CD4-positive, alpha-beta T cell treated with Interleukin-21 for 1 hour (primary cell): ENCODE results near the gene BIN2.
A peak's percentile ranks its signal among the peaks of the same experiment; 100 is the strongest.

Experiments used
- DNase-seq: peaks from one replicate; pipeline ENCODE4 v3.0.0-alpha.2; 2020

BIN2 gene

GRCh38 chr12:51253276-51253675 lies 70.7 kb downstream of the BIN2 start:
- DNase-seq, result no peak

DNA sequence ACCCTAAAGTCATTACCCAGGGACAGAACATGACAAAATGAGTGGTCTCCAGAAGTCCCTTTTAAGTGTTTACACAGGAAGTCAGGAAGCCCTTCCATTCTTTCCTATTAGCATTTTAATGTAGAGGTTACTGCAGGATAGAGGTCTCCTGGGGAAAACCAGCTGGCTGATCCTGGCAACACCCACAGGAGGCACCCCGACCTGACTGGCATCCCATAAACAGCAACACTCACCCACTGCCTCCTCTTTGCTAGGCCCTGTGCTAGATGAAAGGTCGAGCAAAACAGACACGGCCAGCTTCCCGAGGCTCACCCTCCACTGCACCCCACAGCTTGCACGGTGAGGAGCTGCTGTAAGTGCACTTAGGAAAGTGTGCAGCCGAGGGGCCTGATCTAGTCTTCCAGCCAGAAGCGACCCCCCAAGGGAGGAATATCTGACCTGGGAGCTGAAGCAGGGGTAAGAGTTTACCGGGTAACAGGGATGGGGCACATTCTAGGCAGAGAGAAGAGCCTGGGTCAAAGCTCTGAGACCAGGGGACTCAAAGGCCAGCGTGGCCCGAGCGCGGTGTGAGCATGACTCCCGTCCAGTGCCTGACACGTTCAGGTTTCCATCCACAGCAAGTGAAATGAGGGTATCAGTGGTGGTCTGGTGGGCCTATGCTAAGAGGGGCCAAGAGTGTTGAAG lies 76.3 kb downstream of the BIN2 start:
- no peak for DNase-seq

DNA sequence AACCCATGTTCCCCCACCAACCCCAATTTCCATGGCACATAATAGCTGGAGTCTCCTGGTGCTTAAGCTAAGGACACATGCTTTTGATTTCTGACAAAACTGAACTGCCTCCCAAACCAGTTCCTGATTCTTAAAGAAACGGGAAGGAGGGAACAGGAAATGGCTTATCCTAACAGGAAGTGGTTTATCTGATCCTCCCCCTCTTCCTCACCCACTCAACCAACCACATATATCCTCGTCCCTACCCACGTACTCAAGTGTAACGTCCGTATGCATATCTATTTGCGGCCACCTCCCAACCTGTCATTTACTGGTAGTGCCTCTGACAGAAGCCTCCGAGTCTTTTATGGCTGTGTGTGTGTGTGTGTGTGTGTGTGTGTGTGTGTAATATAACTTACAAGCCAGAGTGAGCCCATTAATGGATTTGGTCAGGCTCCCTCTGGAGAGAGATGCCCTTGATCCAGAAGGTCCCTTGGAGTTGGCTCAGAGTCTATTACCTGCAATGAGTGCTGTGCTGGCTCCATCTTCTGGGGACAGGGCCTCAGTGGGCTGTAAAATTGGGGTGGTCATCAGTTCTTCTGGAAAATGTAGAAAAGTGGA lies 77.6 kb downstream of the BIN2 start:
- DNase-seq, result peak; percentile 82

- DNase-seq, result no peak
Measured at GRCh38 chr12:51245476-51246253, 78.3 kb downstream of the BIN2 start.

- DNase-seq, result peak; percentile 6
Measured at GRCh38 chr12:51244269-51244668, 79.7 kb downstream of the BIN2 start.

GRCh38 chr12:51242876-51243275 lies 81.1 kb downstream of the BIN2 start:
- peak; percentile 12 for DNase-seq

DNA sequence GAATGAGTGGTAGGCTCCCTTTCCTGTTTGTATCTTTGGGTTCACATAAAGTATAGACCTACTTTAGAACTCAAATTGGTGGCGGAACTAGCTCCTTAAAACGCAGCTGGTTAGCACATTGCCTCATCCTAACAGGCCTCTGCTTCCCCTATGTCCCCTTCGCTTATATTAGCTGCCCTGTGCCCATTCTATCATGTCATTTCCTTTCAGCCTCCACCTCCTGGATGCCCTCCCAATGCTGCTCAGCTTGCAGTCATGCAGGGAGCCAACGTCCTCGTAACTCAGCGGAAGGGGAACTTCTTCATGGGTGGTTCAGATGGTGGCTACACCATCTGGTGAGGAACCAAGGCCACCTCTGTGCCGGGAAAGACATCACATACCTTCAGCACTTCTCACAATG lies 81.9 kb downstream of the BIN2 start:
- peak; percentile 9 for DNase-seq

- no peak for DNase-seq
Measured at GRCh38 chr12:51240971-51241370, 83.0 kb downstream of the BIN2 start.

GRCh38 chr12:51238510-51239334 lies 85.3 kb downstream of the BIN2 start, which contains the start of gene DAZAP2:
TSS of gene DAZAP2 (plus strand) at chr12:51238826. CDS start at chr12:51238908, 82 bp downstream.
- peak; percentile 96 for DNase-seq

GRCh38 chr12:51238037-51238509 lies 85.9 kb downstream of the BIN2 start:
- no peak for DNase-seq

GRCh38 chr12:51234530-51234929 lies 89.4 kb downstream of the BIN2 start:
- DNase-seq, result no peak

- no peak for DNase-seq
Measured at GRCh38 chr12:51232642-51233041, 91.3 kb downstream of the BIN2 start.
